Non-pigmented ciliary epithelial cell (primary cell): ENCODE data around the gene RPS6KA5.

Experiments used
- DNase-seq: peaks from one replicate; pipeline ENCODE4 v3.0.0-alpha.2; 2010; ENCODE audit warnings: low read depth

The RPS6KA5 gene

GRCh38 chr14:90938615-90939014, 121.8 kb downstream of the RPS6KA5 start:
- no peak for DNase-seq

GRCh38 chr14:90936757-90937440, 123.5 kb downstream of the RPS6KA5 start:
- DNase-seq = no peak

GRCh38 chr14:90924621-90925340, 135.7 kb downstream of the RPS6KA5 start:
- DNase-seq = no peak

GRCh38 chr14:90922141-90922540, 138.3 kb downstream of the RPS6KA5 start:
- DNase-seq = no peak

GRCh38 chr14:90911121-90911520, 149.3 kb downstream of the RPS6KA5 start:
- DNase-seq = no peak

GRCh38 chr14:90907178-90907577, 153.3 kb downstream of the RPS6KA5 start:
- no peak for DNase-seq

GRCh38 chr14:90905531-90905930, 154.9 kb downstream of the RPS6KA5 start:
- DNase-seq = no peak

GRCh38 chr14:90903101-90903500, 157.3 kb downstream of the RPS6KA5 start:
- DNase-seq = peak; percentile 26

GRCh38 chr14:90900476-90901083, 159.9 kb downstream of the RPS6KA5 start:
- DNase-seq = no peak

GRCh38 chr14:90897022-90897421, 163.4 kb downstream of the RPS6KA5 start:
- DNase-seq = no peak

- DNase-seq = no peak
These were observed 166.2 kb downstream of the RPS6KA5 start for GRCh38 chr14:90894241-90894640.

- DNase-seq = no peak
These were observed 166.9 kb downstream of the RPS6KA5 start for GRCh38 chr14:90893510-90893909.

- no peak for DNase-seq
These were observed 167.5 kb downstream of the RPS6KA5 start for GRCh38 chr14:90892970-90893369.

- no peak for DNase-seq
These were observed 169.1 kb downstream of the RPS6KA5 start for GRCh38 chr14:90891326-90891725.

- no peak for DNase-seq
These were observed 170.0 kb downstream of the RPS6KA5 start for GRCh38 chr14:90890322-90891020.

- DNase-seq = no peak
These were observed 174.1 kb downstream of the RPS6KA5 start for GRCh38 chr14:90886297-90886815.

- no peak for DNase-seq
These were observed 176.7 kb downstream of the RPS6KA5 start for GRCh38 chr14:90883782-90884181.

GRCh38 chr14:90883197-90883596, 177.2 kb downstream of the RPS6KA5 start:
- no peak for DNase-seq

- no peak for DNase-seq
These were observed 180.2 kb downstream of the RPS6KA5 start for GRCh38 chr14:90880282-90880681.

GRCh38 chr14:90874599-90874998, 185.8 kb downstream of the RPS6KA5 start:
- DNase-seq = no peak

- DNase-seq = no peak
These were observed 188.7 kb downstream of the RPS6KA5 start for GRCh38 chr14:90871605-90872233.
